Fibroblast of skin of scalp (primary cell): ENCODE measurements around the gene HAUS3. TPM values are rescaled to one million over a fixed set of nuclear protein-coding genes. Genes with fewer than 3 reads are reported as not detected.

Source experiments
- DNase-seq: peaks from one replicate; pipeline ENCODE4 v3.0.0-alpha.2; 2013
- polyA plus RNA-seq, 2 experiments: library from polyadenylated mRNA; unstranded; fragments of 120-200 nt; gene quantifications; one replicate each; pipeline ENCODE4 v1.2.1, GENCODE V29; 2013; ENCODE audit not compliant: insufficient read length in 2 of 2

Gene HAUS3
- 9.8 TPM for polyA plus RNA-seq (2013, experiment 1 of 2; ENCODE audit: insufficient read length)
- polyA plus RNA-seq (2013, experiment 2 of 2; ENCODE audit: insufficient read length) = 8.8 TPM

GRCh38 chr4:2241410-2242353 lies at the start of gene HAUS3, which contains the start of gene POLN:
Gene HAUS3 (minus strand): TSS chr4:2242121. CDS start chr4:2240946, 1,175 bp downstream.
Gene POLN (minus strand): TSS chr4:2242121. CDS start chr4:2229231, 12,890 bp downstream.
- peak; percentile 97 for DNase-seq

- DNase-seq = no peak
These were observed 49.2 kb upstream of the HAUS3 start for GRCh38 chr4:2290974-2291704.

- no peak for DNase-seq
These were observed 48.6 kb upstream of the HAUS3 start for GRCh38 chr4:2290488-2290887.

GRCh38 chr4:2289955-2290333 lies 48.0 kb upstream of the HAUS3 start:
- DNase-seq = no peak

GRCh38 chr4:2289311-2289954 lies 47.5 kb upstream of the HAUS3 start:
- DNase-seq = no peak

GRCh38 chr4:2288051-2288541 lies 46.2 kb upstream of the HAUS3 start:
- DNase-seq = no peak

- DNase-seq = no peak
These were observed 45.6 kb upstream of the HAUS3 start for GRCh38 chr4:2287594-2287915.

- no peak for DNase-seq
These were observed 45.1 kb upstream of the HAUS3 start for GRCh38 chr4:2286904-2287593.

- DNase-seq = no peak
These were observed 43.9 kb upstream of the HAUS3 start for GRCh38 chr4:2285613-2286381.

- DNase-seq = peak; percentile 66
These were observed 43.2 kb upstream of the HAUS3 start for GRCh38 chr4:2284934-2285612.

- no peak for DNase-seq
These were observed 42.4 kb upstream of the HAUS3 start for GRCh38 chr4:2284161-2284933.

GRCh38 chr4:2283199-2283711 lies 41.3 kb upstream of the HAUS3 start:
- DNase-seq = no peak

- DNase-seq = no peak
These were observed 39.8 kb upstream of the HAUS3 start for GRCh38 chr4:2281575-2282343.

GRCh38 chr4:2280531-2281300 lies 38.8 kb upstream of the HAUS3 start:
- DNase-seq = no peak

- no peak for DNase-seq
These were observed 36.0 kb upstream of the HAUS3 start for GRCh38 chr4:2277956-2278355.

GRCh38 chr4:2276581-2277325 lies 34.8 kb upstream of the HAUS3 start:
- DNase-seq = no peak

- no peak for DNase-seq
These were observed 33.8 kb upstream of the HAUS3 start for GRCh38 chr4:2275546-2276251.
